Renal cortex interstitium (tissue), 11 donors: Measurements from ENCODE around the gene SEPTIN1. TPM values are rescaled to one million over a fixed set of nuclear protein-coding genes. Genes with fewer than 3 reads are reported as not detected.
"Not testable (repeated sequence)": the region's sequence is repeated elsewhere in the genome, so short reads cannot be mapped to it uniquely, and the experiment has no call there.

Experiments used
- DNase-seq, 11 donors: peaks; one replicate each; pipeline ENCODE4 v3.0.0-alpha.2; 2013; ENCODE audit warnings: low read depth in 9 of 11, low spot score in 4 of 11; ENCODE audit errors: extremely low read depth in 1 of 11
- polyA plus RNA-seq, 3 donors: library from polyadenylated mRNA; unstranded; fragments of 120-200 nt; gene quantifications; one replicate each; pipeline ENCODE4 v1.2.1, GENCODE V29; 2013; ENCODE audit not compliant: insufficient read length in 3 of 3

SEPTIN1 gene
- polyA plus RNA-seq, 3 donors = 1.7 to 3.1 (median 3.1) TPM

DNA sequence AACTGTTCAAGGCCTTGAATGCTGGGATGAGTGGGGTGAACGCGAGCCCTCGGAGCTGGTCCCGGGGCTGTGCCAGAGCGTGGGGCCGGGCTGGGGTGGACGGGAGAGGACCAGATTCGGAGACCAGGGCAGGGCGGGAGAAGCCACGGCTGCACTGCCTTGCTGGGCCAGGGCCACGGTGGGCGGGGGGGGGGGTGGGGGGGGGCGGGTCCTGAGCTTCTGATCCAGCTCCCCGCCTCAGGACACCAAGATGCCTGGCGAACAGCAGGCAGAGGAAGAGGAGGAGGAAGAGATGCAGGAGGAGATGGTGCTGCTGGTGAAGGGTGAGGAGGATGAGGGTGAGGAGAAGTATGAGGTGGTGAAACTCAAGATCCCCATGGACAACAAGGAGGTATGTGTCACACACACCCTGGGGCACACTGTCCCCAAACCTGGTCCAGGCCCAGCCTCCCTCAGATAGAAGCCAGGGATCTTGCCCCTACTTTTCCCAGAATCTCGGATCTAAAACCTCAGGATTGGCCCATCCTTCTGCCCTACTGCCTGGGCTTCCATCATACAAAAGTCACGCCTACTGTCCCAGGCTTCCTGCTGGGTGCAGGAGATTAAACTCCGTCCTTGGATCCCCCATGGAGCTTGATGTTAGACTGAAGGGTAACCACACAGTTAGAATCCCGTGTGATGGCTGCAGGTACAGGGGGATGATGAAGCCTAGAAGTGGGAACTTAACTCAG is 25.6 kb upstream of the SEPTIN1 start:
- DNase-seq = no peak

DNA sequence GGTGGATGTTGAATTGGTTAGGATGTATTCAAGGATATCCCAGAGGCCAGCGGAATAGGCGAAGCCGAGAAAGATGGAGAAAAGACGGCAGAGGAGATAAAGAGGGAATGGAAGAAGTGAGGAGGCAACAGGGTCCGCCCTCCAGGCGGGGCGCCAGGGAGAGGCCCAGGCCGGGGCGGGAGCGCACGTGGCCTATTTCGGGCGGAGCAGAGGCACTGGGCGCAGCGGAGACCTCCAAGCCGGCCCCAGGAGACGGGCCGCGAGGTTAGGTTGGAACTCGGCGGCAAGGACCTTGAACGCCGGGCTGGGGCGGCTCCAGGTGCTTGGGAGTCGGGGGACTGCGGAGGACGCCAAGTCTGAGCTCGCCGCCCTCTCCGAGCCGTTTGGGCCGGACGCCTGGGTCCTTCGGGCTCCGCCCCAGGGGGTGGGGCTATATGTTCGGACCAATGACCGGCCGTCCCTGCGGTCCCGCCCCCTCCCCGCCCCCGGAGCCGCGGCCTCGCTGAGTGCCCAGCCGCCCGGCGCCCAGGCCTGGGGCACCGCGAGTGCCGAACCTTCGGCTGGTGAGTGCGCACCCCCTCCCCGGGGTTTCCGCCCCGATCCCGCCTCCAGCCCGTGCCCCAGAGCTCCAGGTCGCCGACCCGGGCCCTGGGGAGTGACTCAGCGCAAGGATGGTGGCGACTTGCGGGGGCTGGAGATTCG is 24.9 kb upstream of the SEPTIN1 start, which contains the start of gene ZNF771:
ZNF771 (plus strand) TSS at position 505 of the 702 bp plus-strand sequence. CDS start 448 bp downstream, outside the sequence.
- DNase-seq = peak in 7 of 11 donors; percentile 71 to 89 (median 85)

DNA sequence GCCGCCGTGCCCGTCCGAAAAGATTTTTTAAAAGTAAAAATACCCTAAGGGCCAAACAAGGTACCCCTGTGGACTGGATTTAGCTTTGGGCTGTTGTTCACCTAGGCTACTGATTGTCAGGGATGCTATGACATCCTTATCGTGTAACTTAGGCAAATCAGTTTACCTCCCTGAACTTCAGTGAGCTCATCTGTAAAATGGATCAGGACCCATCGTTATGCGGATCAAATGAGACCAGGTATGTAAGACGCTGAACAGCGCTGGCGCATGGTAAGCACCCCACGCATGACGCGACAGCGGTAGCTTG is 24.4 kb upstream of the SEPTIN1 start:
- DNase-seq = no peak

DNA sequence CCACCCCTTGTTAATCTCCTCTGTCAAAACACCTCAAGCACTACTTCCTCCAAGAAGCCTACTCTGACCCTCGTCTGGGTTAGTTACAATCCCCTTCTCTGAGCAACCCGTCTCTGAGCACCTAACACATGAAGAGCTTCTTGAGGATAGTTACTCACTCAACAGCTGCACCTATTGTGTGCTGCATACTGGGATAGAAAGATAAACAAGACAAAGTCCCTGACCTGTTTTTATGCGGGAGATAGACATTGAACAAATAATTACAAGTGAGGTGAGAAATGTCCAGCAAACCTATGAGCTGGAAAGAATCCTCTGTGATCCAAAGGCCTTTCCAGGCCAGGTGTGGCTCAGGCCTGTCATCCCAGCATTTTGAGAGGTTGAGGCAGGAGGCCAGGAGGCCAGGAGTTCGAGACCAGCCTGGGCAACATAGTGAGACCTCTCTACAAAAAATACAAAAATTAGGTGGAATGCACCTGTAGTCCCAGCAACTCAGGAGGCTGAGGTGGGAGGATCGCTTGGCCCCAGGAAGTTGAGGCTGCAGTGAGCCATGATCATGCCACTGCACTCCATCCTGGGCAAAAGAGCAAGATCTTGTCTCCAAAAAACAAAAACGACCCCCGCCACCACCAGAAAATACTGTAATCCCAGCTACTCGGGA is 19.5 kb upstream of the SEPTIN1 start:
- no peak for DNase-seq

DNA sequence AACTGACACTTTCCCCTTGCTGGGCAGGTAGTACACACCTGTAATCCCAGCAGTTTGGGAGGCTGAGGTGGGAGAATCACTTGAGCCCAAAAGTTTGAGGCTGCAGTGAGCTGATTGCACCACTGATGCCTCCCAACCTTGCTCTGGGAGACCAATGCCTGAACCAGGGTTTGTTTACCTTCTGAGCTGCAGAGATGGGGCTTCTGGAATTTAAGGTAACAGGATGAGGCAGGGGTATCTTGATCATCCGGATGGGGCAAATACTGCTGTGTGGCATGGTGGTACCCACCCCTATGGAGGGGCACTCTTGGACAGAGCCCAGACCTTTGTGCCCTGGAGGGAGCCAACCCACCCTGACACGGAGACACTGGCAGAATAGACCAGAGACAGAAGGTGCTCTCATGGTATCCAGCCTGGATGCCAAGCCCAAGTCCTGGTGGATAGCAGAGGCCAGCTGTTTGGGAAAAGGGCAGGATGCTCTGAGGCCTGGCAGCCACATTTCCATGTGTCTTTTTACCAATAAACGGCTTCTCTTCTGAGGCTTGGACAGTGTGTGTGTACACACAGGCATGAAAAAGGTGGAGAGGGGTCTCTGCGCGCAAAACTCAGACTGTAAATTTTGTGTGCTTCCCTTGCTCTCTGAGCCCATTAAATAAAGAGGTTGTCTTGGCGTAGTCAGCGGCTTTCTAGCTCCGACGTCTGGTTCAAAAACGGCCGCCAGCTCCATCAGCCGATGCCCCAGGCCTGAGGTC is 17.2 kb upstream of the SEPTIN1 start:
- DNase-seq = no peak

DNA sequence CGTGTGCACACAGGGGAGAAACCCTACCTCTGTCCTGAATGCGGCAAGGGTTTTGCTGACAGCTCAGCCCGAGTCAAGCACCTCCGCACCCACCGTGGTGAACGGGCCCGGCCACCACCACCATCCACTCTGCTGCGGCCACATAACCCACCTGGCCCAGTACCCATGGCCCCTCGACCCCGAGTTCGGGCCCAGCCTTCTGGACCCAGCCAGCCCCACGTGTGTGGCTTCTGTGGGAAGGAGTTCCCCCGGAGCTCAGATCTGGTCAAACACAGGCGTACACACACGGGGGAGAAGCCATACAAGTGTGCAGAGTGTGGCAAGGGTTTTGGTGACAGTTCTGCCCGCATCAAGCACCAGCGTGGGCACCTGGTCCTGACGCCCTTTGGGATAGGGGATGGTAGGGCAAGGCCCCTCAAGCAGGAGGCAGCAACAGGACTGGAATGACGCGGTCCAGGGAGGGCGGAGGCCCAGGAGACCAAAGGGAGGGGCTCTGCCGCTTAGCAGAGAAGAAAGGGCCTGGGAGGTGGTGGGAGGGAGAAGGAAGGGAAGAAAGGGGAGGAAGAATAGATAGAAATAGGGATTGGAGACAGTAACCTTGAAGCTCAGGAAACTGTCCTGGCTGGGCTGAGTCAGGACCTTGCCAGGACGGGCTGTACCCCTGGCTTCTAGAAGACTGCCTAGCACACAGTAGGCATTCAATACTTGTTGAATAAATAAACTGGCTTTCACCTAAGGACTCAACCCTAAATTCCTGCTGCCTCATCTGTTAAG is 16.5 kb upstream of the SEPTIN1 start:
- no peak for DNase-seq

DNA sequence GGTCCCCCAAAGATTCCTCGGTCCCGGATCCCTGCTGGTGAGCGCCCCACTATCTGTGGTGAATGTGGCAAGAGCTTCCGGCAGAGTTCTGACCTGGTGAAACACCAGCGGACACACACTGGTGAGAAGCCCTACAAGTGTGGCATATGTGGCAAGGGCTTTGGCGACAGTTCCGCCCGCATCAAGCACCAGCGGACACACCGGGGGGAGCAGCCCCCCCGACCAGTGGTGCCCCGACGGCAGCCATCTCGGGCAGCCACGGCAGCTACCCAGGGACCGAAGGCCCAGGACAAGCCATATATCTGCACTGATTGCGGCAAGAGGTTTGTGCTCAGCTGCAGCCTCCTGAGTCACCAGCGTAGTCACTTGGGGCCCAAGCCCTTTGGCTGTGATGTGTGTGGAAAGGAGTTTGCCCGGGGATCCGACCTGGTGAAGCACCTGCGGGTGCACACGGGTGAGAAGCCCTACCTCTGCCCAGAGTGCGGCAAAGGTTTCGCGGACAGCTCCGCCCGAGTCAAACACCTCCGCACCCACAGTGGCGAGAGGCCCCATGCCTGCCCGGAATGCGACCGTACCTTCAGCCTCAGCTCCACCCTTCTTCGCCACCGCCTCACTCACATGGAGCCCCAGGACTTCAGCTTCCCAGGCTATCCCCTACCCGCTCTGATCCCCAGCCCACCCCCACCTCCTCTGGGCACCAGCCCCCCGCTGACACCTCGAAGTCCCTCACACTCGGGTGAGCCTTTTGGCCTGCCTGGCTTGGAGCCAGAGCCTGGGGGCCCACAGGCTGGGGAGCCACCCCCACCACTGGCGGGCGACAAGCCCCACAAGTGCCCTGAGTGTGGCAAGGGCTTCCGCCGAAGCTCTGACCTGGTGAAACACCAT is 15.7 kb upstream of the SEPTIN1 start:
- no peak for DNase-seq

DNA sequence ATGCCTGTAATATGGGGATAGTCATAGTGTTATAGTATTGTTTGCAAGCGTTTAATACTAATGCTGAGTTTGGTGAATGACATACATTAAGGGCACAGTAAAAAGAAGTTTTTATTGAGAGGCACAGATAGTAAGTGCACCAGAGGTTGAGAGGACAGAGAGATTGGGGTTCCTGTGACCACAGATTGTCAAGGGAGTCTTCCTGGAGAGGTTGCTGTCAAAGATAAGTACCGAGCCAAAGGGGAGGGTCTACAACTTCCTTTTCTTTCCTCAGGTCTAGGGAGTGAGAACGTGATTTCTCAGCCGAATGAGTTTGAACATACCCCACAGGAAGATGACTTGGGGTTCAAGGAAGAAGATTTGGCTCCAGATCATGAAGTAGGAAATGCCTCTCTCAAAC is 14.7 kb upstream of the SEPTIN1 start:
- DNase-seq = no peak

DNA sequence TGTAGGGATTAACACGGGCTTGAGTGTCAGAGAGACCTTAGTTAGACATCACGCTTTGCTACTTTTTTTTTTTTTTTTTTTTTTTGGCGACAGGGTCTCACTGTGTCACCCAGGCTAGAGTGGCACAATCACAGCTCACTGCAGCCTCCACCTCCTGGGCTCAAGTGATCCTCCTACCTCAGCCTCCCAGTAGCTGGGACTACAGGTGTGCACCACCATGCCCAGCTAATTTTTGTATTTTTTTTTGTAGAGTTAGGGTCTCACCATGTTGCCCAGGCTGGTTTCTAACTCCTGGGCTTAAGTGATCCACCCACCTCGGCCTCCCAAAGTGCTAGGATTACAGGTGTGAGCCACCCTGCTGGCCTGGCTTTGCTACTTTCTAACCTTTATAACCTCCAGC is 14.3 kb upstream of the SEPTIN1 start:
- not testable (repeated sequence) for DNase-seq

DNA sequence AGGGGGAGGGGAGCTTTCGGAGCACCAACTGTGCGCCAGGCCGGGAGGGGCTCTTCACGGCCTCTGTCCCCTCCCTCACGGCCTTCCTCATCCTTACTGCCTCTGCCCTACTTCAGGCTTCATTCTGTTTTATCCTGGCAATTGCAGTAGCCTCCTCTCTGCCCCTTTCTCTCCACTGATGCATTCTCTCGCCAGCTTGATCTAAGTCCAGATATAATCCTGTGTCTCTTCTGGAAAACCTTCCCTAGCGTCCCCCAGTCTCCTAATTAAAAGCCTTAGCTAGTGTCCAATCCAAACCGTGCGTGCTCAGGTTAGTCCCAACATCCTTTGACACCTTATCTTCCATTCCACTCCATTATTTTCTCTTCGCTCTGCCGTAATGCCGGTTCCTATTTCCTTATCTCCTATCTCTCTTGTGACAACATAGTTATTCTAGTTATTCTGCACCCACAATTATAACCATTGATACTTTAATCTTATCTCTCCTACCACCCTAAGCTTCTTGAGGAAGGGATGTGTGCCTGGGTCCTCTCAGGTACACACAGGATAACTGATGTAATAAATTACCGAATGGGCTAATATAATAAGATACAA is 13.7 kb upstream of the SEPTIN1 start:
- no peak for DNase-seq

DNA sequence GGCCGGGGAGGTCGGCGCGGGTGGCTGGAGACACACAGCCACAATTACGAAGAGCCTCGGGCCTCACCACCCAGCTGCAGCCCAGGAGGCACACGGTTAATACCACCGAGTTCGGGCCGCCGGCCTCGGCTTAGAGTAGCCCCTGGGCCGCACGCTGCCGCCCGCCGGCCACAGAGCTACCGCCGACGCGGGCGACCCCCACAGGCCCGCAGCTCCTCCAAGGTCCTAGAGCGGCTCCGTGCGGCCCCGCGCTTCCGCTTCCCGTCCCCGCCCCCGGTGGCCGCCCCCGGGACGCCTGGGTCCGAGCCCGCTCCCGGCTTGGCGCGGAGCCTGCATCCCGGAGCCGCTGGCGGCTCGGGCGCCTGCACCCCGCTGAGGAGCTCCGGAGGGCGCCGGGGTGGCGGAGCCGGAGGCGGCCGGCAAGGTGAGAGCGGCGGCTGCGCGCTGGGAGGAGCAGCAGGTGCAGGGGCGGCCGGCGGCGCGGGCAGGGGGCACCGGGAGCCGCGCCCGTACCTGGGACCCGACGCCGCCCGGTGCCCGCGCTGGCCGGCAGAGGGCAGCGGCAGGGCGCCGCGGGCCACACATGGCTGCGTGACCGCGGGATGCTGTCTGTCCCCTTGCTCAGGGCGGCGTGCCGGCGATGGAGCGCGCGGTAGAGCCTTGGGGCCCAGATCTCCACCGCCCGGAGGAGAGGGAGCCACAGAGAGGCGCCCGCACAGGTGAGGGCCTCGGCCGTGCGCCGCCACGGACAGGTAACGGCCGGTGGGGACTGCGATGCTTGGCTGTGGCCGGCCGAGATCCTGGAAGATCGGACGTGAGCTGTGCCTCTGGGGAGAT is 13.0 kb upstream of the SEPTIN1 start, which contains the start of gene ZNF48:
ZNF48 (plus strand) TSS at position 266 of the 837 bp plus-strand sequence; CDS start at position 641, 375 bp downstream.
- peak in 9 of 11 donors; percentile 83 to 93 (median 90) for DNase-seq

DNA sequence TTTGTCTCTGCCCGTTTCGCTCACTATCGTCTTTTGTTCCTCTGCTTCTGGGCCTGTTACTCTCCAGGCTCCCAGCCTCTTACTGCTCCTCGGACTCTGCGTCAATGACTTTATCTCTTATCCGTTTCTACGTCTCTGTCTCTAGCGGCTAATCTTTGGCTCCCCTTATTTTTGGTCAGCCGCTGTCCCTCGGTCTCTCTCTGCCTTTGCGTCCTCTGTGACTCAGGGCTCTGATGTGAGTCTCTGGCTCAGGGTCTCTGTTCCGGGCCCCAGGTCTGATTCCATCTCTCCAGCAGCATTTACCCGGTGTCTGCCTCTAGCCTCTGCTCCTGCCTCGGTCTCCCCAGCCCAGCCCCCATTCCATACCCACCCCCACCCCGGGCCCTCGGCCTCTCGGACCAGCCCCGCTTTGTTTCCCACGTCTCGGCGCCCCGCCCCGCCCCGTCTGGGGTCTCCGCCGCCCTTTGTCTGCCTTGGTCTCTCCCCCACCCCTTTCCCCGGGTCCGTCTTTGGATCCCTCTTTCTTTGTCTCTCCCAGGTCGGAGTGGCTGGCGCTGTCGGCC is 12.3 kb upstream of the SEPTIN1 start:
- peak in 1 of 11 donors; percentile 29 for DNase-seq

DNA sequence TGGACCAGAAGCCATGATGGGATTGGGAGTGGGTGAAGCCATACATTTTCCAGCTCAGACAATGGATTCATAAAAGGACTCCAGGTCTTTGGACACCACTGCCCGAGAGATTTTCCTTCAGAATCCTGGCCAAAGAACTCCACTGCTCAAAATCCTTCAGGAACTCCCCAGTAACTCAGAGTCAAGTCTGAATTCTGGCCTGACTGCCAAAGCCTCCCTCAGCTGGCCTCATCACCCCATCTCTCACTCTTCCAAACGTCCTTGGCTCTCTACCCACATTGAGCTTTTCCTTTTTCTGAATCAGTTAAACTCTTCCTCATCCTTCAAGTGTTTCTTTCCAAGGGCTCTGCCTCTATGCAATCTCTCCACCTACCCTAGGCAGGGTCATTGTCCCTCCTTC is 1.2 kb upstream of the SEPTIN1 start:
- no peak for DNase-seq

DNA sequence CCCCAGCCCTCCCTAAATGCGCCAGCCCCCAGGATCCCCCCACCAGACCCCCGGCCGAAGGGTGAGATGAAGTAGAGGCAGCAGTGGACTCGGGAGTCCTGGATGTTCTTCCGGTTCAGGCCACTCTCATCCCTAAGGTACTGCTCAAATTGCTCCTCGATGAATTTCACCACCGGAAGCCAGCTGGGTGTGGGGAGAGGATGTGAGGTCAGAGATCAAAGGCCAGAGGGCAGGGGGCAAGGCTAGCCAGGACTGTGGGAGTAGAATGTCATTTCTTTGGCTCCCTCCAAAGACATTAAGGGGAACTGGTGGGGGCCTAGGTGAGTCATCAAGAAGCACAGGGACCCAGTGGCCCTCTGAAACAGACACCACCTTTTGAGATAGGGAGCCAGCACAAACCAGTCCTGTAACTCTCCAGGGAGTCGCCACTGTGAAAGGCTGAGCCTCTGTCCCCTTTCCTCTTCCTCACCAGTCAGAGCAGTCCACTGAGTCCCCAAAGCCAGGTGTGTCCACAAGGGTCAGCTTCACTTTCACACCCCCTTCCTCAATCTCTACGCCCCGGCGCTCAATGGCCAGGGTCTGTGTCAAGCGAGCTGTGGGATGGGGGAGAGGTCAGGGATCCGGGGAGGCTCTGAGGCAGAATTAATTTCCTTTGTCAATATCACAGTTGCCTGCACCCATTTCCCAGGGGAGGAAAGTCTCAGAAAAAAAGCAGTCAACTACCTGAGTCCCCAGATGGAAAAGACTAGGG is 895 bp downstream of the SEPTIN1 start:
- DNase-seq = no peak

DNA sequence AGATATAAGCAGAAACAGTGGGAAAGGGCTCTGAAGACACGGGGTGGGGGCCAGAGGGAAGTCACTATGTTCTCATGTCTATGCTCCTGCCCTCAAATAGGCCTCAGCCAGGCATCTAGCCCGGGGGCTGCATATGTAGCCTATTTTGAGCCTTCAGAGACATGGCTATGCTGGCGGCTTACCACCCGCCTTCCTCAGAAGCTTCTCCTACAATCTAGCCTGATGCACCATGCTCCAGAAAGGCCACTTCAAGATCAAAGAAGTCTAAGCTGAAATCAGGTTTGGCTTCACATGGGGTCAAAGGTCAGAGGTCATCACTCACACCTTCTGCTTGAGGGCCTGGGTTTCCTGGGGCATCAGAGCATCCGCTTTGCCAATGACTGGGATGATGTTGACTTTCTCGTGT is 1.6 kb downstream of the SEPTIN1 start:
- DNase-seq = no peak
